Measurements from ENCODE around the gene CD200R1.

CD200R1 gene

GRCh38 chr3:112995800-112996199 is 20.9 kb upstream of the CD200R1 start:
- DNase-seq = no peak
- Histone ChIP-seq H3K27me3 (ENCODE audit: insufficient read depth, low read length, poor library complexity) (no peaks in the 10 kb centered on the region), H3K56ac (ENCODE audit: low read length) (no peak overlapping the region), H3K18ac (ENCODE audit: low read length) (no peak overlapping the region), H3K23ac (ENCODE audit: low read length) (no peak overlapping the region), H3K79me1 (ENCODE audit: low read length) (peaks cover 2% of the 10 kb centered on the region), H3K79me2 (ENCODE audit: control insufficient read depth, insufficient read depth, low read length) (peaks cover 5% of the 10 kb centered on the region), H3K27ac (ENCODE audit: low read depth, low read length) (no peak overlapping the region), H3K9ac (ENCODE audit: low read length) (no peak overlapping the region), H3K4me3 (ENCODE audit: low read length) (no peak overlapping the region), H2BK15ac (replicated peaks; ENCODE audit: low read depth) (no peak overlapping the region), H3K36me3 (ENCODE audit: control insufficient read depth, insufficient read depth, low read length) (no peaks in the 10 kb centered on the region), H2AK5ac (ENCODE audit: low read length) (no peak overlapping the region), H4K5ac (ENCODE audit: low read length) (no peak overlapping the region), H2BK5ac (ENCODE audit: low read length) (no peak overlapping the region), H4K8ac (ENCODE audit: low read depth, low read length) (no peak overlapping the region), H3K4ac (ENCODE audit: low read depth, low read length) (no peak overlapping the region), H2BK120ac (ENCODE audit: low read depth, low read length) (no peak overlapping the region), H3K4me1 (ENCODE audit: control insufficient read depth, low read depth, low read length) (no peaks in the 10 kb centered on the region), H3K4me2 (ENCODE audit: low read length) (no peak overlapping the region)
- WGBS (ENCODE audit: extremely low coverage, insufficient coverage, low lambda C conversion rate) = no CpG with 5 or more reads among the region's 4 CpGs

- Histone ChIP-seq H3K4me2 (ENCODE audit: low read length) (peak within 1 kb of the TSS; percentile 80), H3K27me3 (ENCODE audit: insufficient read depth, low read length, poor library complexity) (no peaks in the 10 kb centered on the region), H4K8ac (ENCODE audit: low read depth, low read length) (peak within 1 kb of the TSS; percentile 92), H3K56ac (ENCODE audit: low read length) (peak within 1 kb of the TSS; percentile 97), H2AK5ac (ENCODE audit: low read length) (no peak within 1 kb of the TSS), H3K4me1 (ENCODE audit: control insufficient read depth, low read depth, low read length) (no peaks in the 10 kb centered on the region), H3K27ac (ENCODE audit: low read depth, low read length) (peak within 1 kb of the TSS; percentile 98), H3K23ac (ENCODE audit: low read length) (no peak within 1 kb of the TSS), H3K36me3 (ENCODE audit: control insufficient read depth, insufficient read depth, low read length) (no peaks in the 10 kb centered on the region), H2BK15ac (replicated peaks; ENCODE audit: low read depth) (no peak within 1 kb of the TSS), H2BK5ac (ENCODE audit: low read length) (peak within 1 kb of the TSS; percentile 90), H3K4ac (ENCODE audit: low read depth, low read length) (peak within 1 kb of the TSS; percentile 82), H3K18ac (ENCODE audit: low read length) (peak within 1 kb of the TSS; percentile 88), H2BK120ac (ENCODE audit: low read depth, low read length) (no peak within 1 kb of the TSS), H3K79me1 (ENCODE audit: low read length) (peaks cover 2% of the 10 kb centered on the region), H3K4me3 (ENCODE audit: low read length) (peak within 1 kb of the TSS; percentile 69), H3K9ac (ENCODE audit: low read length) (peak within 1 kb of the TSS; percentile 93), H4K5ac (ENCODE audit: low read length) (peak within 1 kb of the TSS; percentile 53), H3K79me2 (ENCODE audit: control insufficient read depth, insufficient read depth, low read length) (peaks cover 5% of the 10 kb centered on the region)
- no CpG with 5 or more reads among the region's 70 CpGs for WGBS (ENCODE audit: extremely low coverage, insufficient coverage, low lambda C conversion rate)
- DNase-seq = peak; percentile 95
Observed at GRCh38 chr3:112990672-112991602, 16.0 kb upstream of the CD200R1 start, which contains the start of gene GTPBP8. TSS of gene GTPBP8 (plus strand) at chr3:112990984. CDS start at chr3:112991000, 16 bp downstream.

GRCh38 chr3:112987710-112988334 is 12.9 kb upstream of the CD200R1 start:
- Histone ChIP-seq H3K56ac (ENCODE audit: low read length) (no peak overlapping the region), H2AK5ac (ENCODE audit: low read length) (no peak overlapping the region), H3K4ac (ENCODE audit: low read depth, low read length) (no peak overlapping the region), H3K27me3 (ENCODE audit: insufficient read depth, low read length, poor library complexity) (no peaks in the 10 kb centered on the region), H2BK120ac (ENCODE audit: low read depth, low read length) (no peak overlapping the region), H3K9ac (ENCODE audit: low read length) (no peak overlapping the region), H3K23ac (ENCODE audit: low read length) (no peak overlapping the region), H4K5ac (ENCODE audit: low read length) (no peak overlapping the region), H3K27ac (ENCODE audit: low read depth, low read length) (no peak overlapping the region), H3K18ac (ENCODE audit: low read length) (no peak overlapping the region), H3K4me3 (ENCODE audit: low read length) (no peak overlapping the region), H2BK5ac (ENCODE audit: low read length) (no peak overlapping the region), H2BK15ac (replicated peaks; ENCODE audit: low read depth) (no peak overlapping the region), H3K36me3 (ENCODE audit: control insufficient read depth, insufficient read depth, low read length) (no peaks in the 10 kb centered on the region), H3K4me2 (ENCODE audit: low read length) (no peak overlapping the region), H4K8ac (ENCODE audit: low read depth, low read length) (no peak overlapping the region), H3K79me1 (ENCODE audit: low read length) (no peaks in the 10 kb centered on the region), H3K79me2 (ENCODE audit: control insufficient read depth, insufficient read depth, low read length) (peaks cover 2% of the 10 kb centered on the region), H3K4me1 (ENCODE audit: control insufficient read depth, low read depth, low read length) (no peaks in the 10 kb centered on the region)
- no peak for DNase-seq
- no CpG with 5 or more reads among the region's 9 CpGs for WGBS (ENCODE audit: extremely low coverage, insufficient coverage, low lambda C conversion rate)

DNA sequence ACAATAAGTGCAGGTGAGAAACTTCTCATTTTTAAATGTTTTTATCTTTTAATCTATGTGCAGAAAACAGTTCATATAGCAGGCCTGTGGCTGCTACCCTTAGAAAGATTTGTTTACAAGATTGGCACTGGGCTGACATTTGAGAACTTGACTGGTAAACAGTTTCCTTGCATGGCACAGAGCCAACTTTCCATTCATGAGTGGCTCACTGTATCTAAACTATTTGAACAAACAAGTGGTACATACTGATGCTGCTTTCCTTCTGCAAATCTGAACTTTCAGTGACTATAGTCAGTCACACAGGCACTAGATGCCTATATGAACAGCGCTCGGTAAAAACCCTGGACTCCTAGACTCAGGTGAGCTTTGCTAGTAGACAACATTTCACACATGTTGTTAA is 9.6 kb upstream of the CD200R1 start:
- Histone ChIP-seq H3K9ac (ENCODE audit: low read length) (no peak overlapping the region), H2BK120ac (ENCODE audit: low read depth, low read length) (no peak overlapping the region), H3K79me1 (ENCODE audit: low read length) (no peaks in the 10 kb centered on the region), H3K4me1 (ENCODE audit: control insufficient read depth, low read depth, low read length) (no peaks in the 10 kb centered on the region), H3K4ac (ENCODE audit: low read depth, low read length) (no peak overlapping the region), H3K4me3 (ENCODE audit: low read length) (no peak overlapping the region), H3K56ac (ENCODE audit: low read length) (no peak overlapping the region), H2BK15ac (replicated peaks; ENCODE audit: low read depth) (no peak overlapping the region), H2BK5ac (ENCODE audit: low read length) (no peak overlapping the region), H3K27me3 (ENCODE audit: insufficient read depth, low read length, poor library complexity) (no peaks in the 10 kb centered on the region), H3K79me2 (ENCODE audit: control insufficient read depth, insufficient read depth, low read length) (no peaks in the 10 kb centered on the region), H3K36me3 (ENCODE audit: control insufficient read depth, insufficient read depth, low read length) (no peaks in the 10 kb centered on the region), H2AK5ac (ENCODE audit: low read length) (no peak overlapping the region), H3K27ac (ENCODE audit: low read depth, low read length) (no peak overlapping the region), H3K23ac (ENCODE audit: low read length) (no peak overlapping the region), H4K5ac (ENCODE audit: low read length) (no peak overlapping the region), H4K8ac (ENCODE audit: low read depth, low read length) (no peak overlapping the region), H3K4me2 (ENCODE audit: low read length) (no peak overlapping the region), H3K18ac (ENCODE audit: low read length) (no peak overlapping the region)
- no peak for DNase-seq
- WGBS (ENCODE audit: extremely low coverage, insufficient coverage, low lambda C conversion rate) = no CpG with 5 or more reads among the region's 2 CpGs

DNA sequence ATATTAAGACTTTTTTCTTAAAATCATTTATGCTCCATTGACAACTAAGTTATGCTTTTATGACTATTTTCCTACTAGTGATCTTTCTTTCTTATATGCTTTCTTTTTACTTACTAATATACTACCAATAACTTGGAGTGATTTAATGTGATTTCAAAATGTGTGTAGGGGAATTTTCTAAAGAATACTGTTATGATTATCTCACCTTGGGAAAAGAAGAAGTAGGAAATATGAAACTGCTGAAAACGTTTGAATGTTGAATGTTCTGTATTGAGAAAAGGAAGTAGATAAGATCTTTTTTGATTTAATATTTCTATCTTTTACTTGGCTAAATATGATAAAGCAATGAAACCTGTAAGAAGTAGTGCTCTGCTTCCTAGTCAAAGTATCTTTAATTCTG is 7.8 kb upstream of the CD200R1 start:
- no peak overlapping the region for H2AK5ac ChIP-seq (ENCODE audit: low read length)
- no peaks in the 10 kb centered on the region for H3K4me1 ChIP-seq (ENCODE audit: control insufficient read depth, low read depth, low read length)
- H3K79me2 ChIP-seq (ENCODE audit: control insufficient read depth, insufficient read depth, low read length) = no peaks in the 10 kb centered on the region
- no peak overlapping the region for H3K4me3 ChIP-seq (ENCODE audit: low read length)
- no peak overlapping the region for H3K27ac ChIP-seq (ENCODE audit: low read depth, low read length)
- H4K8ac ChIP-seq (ENCODE audit: low read depth, low read length) = no peak overlapping the region
- H3K9ac ChIP-seq (ENCODE audit: low read length) = no peak overlapping the region
- no peak overlapping the region for H3K18ac ChIP-seq (ENCODE audit: low read length)
- H2BK5ac ChIP-seq (ENCODE audit: low read length) = no peak overlapping the region
- no peak for DNase-seq
- H3K79me1 ChIP-seq (ENCODE audit: low read length) = no peaks in the 10 kb centered on the region
- no peak overlapping the region for H2BK15ac ChIP-seq (replicated peaks; ENCODE audit: low read depth)
- H3K4me2 ChIP-seq (ENCODE audit: low read length) = no peak overlapping the region
- no peaks in the 10 kb centered on the region for H3K27me3 ChIP-seq (ENCODE audit: insufficient read depth, low read length, poor library complexity)
- H4K5ac ChIP-seq (ENCODE audit: low read length) = no peak overlapping the region
- H3K23ac ChIP-seq (ENCODE audit: low read length) = no peak overlapping the region
- no peak overlapping the region for H3K56ac ChIP-seq (ENCODE audit: low read length)
- WGBS (ENCODE audit: extremely low coverage, insufficient coverage, low lambda C conversion rate) = no CpG with 5 or more reads among the region's 1 CpG
- no peak overlapping the region for H2BK120ac ChIP-seq (ENCODE audit: low read depth, low read length)
- no peak overlapping the region for H3K4ac ChIP-seq (ENCODE audit: low read depth, low read length)
- H3K36me3 ChIP-seq (ENCODE audit: control insufficient read depth, insufficient read depth, low read length) = no peaks in the 10 kb centered on the region
